ENCODE data around the gene CTDSPL.

The CTDSPL gene

GRCh38 chr3:37990527-37990926 lies 128.8 kb downstream of the CTDSPL start, which contains the start of gene VILL (continued):
- TF ChIP-seq ELK4 (IDR thresholded peaks at IDR 0.05; ENCODE audit: borderline replicate concordance, low read depth, low read length), result no peak
- TF ChIP-seq CTCF (tag by site-specific recombination; IDR thresholded peaks at IDR 0.05), result no peak
- no peak for TF ChIP-seq HOXC10 (CRISPR knock-in tag; IDR thresholded peaks at IDR 0.05)
- no peak for TF ChIP-seq ZNF433 (tag by site-specific recombination; IDR thresholded peaks at IDR 0.05; ENCODE audit: low read depth)
- peak; percentile 38; the same call in 1 of the 2 replicates for TF ChIP-seq PRDM10 (tag by site-specific recombination; IDR thresholded peaks at IDR 0.05)
- no peak for TF ChIP-seq ZNF202 (tag by site-specific recombination; IDR thresholded peaks at IDR 0.05; ENCODE audit: borderline replicate concordance)
- no peak for TF ChIP-seq ZNF658 (tag by site-specific recombination; IDR thresholded peaks at IDR 0.05)
- no peak for TF ChIP-seq ZNF23 (tag by site-specific recombination; IDR thresholded peaks at IDR 0.05; ENCODE audit: borderline replicate concordance)
- TF ChIP-seq ZSCAN16 (tag by site-specific recombination; IDR thresholded peaks at IDR 0.05), result no peak
- no peak for TF ChIP-seq REPIN1 (tag by site-specific recombination; IDR thresholded peaks at IDR 0.05; ENCODE audit: low read depth)
- no peak for TF ChIP-seq ZNF514 (tag by site-specific recombination; IDR thresholded peaks at IDR 0.05)
- TF ChIP-seq ZNF544 (tag by site-specific recombination; IDR thresholded peaks at IDR 0.05), result no peak
- TF ChIP-seq TSHZ1 (tag by site-specific recombination; IDR thresholded peaks at IDR 0.05; ENCODE audit: borderline replicate concordance), result no peak
- TF ChIP-seq ZFHX2 (tag by site-specific recombination; conservative IDR thresholded peaks at IDR 0.05), result peak; percentile 60
- no peak for TF ChIP-seq INSM2 (tag by site-specific recombination; IDR thresholded peaks at IDR 0.05)
- TF ChIP-seq ZNF707 (tag by site-specific recombination; IDR thresholded peaks at IDR 0.05), result no peak
- no peak for TF ChIP-seq SP2 (tag by site-specific recombination; IDR thresholded peaks at IDR 0.05)
- no peak for TF ChIP-seq OVOL3 (tag by site-specific recombination; IDR thresholded peaks at IDR 0.05)
- no peak for TF ChIP-seq ZNF184 (tag by site-specific recombination; IDR thresholded peaks at IDR 0.05)
- no peak for TF ChIP-seq SALL2 (tag by site-specific recombination; IDR thresholded peaks at IDR 0.05; ENCODE audit: borderline replicate concordance)
- no peak for TF ChIP-seq TRIM28 (IDR thresholded peaks at IDR 0.05; ENCODE audit: borderline replicate concordance, low read length)
- no peak for TF ChIP-seq ZNF416 (tag by site-specific recombination; IDR thresholded peaks at IDR 0.05)
- no peak for TF ChIP-seq MYNN (tag by site-specific recombination; IDR thresholded peaks at IDR 0.05; ENCODE audit: borderline replicate concordance)
- TF ChIP-seq ZNF174 (tag by site-specific recombination; IDR thresholded peaks at IDR 0.05), result no peak
- TF ChIP-seq ZNF112 (tag by site-specific recombination; IDR thresholded peaks at IDR 0.05), result no peak
- TF ChIP-seq SCRT2 (tag by site-specific recombination; IDR thresholded peaks at IDR 0.05), result no peak
- no peak for TF ChIP-seq ZNF239 (tag by site-specific recombination; IDR thresholded peaks at IDR 0.05)
- TF ChIP-seq ZNF704 (tag by site-specific recombination; IDR thresholded peaks at IDR 0.05), result no peak
- TF ChIP-seq ZNF596 (tag by site-specific recombination; IDR thresholded peaks at IDR 0.05), result no peak
- no peak for TF ChIP-seq ZEB2 (tag by site-specific recombination; IDR thresholded peaks at IDR 0.05)
